NCI-H1694 treated with DMSO at 0.1 percent for 48 hours (cell line): ENCODE results near the gene CLEC4G.

Experiments
- DNase-seq: peaks from one replicate; lab custom pipeline; 2025; lab: John Stamatoyannopoulos, UW

The CLEC4G gene

DNA sequence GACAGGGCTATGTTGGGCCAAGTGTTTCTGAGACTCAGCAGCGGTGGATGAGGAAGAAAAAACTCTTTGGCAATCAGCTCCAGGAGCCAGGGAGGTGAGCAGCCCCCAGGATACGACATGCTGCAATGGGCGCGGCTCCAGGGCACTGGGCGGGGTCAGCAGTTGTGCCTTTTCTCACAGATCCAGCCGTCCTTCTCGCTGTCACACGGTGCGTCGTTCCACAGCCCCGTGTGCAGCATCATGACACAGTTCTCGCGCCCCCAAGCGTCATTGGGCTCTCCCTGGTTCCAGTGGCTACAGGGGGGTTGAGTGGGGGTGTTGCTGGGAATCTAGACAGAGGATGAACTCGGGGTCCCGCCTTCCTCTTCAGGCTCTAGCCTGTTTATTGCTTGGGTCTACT, 2.7 kb downstream of the CLEC4G start:
- DNase-seq: no peak

- no peak for DNase-seq
Observed at GRCh38 chr19:7725791-7726190, 6.1 kb downstream of the CLEC4G start.

GRCh38 chr19:7722231-7722651, 9.7 kb downstream of the CLEC4G start:
- DNase-seq: no peak

GRCh38 chr19:7720351-7720750, 11.6 kb downstream of the CLEC4G start:
- DNase-seq: no peak

- DNase-seq: no peak
Observed at GRCh38 chr19:7718668-7719067, 13.2 kb downstream of the CLEC4G start.

- DNase-seq: no peak
Observed at GRCh38 chr19:7716762-7717161, 15.1 kb downstream of the CLEC4G start.

DNA sequence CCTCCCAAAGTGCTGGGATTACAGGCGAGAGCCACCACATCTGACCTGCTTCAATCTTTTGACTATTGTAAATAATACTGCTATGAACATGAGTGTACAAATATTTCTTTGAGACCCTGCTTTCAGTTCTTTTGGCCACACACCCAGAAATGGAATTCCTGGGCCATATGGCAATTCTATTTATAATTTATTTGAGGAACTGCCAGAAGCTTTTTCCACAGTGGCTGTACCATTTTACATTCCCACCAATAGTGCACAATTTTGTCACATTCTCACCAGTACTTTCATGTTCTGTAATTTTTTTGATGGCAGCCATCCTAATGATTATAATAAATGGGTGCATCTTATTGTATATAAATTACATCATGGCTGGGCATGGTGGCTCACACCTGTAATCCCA, 16.2 kb downstream of the CLEC4G start:
- DNase-seq: no peak

GRCh38 chr19:7710616-7711015, 21.3 kb downstream of the CLEC4G start:
- DNase-seq: no peak

DNA sequence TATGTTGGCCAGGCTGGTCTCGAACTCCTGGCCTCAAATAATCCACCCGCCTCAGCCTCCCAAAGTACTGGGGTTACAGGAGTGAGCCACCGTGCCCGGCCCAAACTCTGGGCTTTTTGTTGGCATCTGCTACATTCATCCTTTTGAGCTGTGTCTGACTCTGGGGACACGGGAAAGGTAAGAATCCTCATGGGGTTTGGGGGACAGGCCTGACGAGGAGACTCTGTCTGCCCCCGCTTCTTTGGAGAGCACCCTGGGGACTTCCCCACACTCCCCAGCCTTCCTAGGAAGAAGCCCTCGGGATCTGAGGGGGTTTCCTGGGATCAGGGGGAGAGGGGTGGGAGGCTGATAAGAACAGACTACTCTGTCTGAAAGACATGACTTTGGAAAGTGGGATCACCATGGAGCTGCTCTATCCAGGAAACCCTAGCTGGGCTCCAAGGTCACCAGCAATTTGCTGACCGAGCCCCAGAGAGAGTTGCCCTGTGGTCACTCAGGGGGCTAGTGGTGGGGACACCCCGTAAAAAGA, 21.9 kb downstream of the CLEC4G start:
- no peak for DNase-seq

GRCh38 chr19:7706955-7707456, 24.9 kb downstream of the CLEC4G start:
- DNase-seq: no peak

DNA sequence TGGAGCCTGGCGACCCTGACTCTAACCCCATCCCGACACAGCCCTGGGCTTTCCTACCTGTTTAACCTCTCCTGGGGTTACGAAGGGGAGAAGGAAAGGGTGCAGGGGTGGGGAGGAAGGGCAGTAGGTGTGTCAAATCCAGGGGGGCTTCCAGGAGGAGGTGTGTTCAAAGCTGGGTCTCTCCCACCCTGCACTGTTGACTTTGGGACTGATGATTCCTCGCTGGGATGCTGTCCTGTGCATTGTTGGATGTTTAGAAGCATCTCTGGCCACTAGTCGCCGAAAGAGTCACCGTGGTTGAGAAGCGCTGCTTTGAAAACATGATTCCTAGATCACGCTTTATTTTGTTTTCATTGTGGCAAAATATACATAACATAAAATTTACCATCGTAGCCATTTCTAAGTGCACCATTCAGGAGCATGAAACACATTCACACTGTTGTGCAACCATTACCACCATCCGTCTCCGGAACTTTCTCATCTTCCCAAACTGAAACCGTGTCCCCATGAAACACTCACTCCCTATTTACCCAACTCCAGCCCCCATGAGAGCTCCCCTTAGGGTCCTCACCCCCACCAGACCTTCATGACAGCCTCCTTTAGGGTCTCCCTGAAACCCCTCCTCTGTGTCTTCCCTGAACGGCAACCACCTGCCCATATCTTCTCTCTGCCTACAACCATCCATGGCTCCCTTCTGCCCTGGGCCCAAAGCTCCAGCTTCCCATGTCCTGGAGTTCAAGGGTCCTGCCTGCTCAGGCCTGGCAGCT, 25.5 kb downstream of the CLEC4G start:
- no peak for DNase-seq

- no peak for DNase-seq
Observed at GRCh38 chr19:7705387-7706187, 26.3 kb downstream of the CLEC4G start.

GRCh38 chr19:7704280-7705060, 27.4 kb downstream of the CLEC4G start:
- DNase-seq: no peak

- DNase-seq: no peak
Observed at GRCh38 chr19:7703332-7703731, 28.6 kb downstream of the CLEC4G start.

DNA sequence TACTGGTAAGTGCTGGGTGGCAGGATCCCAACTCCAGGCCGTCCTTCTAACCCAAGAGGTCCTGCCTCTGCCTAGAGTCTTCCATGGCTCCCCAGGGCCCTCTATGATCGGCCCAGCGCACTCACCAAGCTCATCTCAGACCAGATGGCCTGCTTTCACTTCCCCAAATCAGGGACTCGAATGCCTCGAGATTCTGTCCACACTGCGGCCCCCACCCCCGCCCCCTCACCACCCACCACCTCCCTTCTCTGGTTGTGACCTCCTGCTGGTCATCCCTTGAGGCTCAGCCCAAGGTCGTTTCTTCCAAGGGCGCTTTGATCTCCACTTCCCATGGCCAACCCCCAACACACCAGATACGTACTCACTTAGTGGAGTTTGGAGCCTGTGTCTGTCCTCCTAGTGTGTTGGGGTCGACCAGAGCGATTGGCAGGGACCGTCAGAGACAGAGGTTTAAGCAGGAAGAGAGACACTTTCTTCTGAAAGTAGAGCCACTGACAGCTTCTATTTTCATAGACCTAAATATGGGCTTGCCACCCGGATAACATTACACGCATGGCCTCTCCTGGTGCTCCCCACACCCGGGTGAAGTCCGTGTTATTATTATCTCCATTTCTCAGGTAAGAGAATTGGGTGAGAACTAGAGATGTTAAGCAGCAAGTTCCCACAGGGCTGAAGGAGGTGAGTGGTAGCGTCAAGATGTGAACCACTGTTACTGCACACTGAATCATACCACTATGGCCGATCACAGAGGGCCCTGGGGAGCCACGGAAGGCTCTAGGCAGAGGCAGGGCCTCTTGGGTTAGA, 30.1 kb downstream of the CLEC4G start, which contains the start of gene FCER2:
FCER2 (minus strand) TSS at position 478 of the 804 bp plus-strand sequence. CDS start 2,371 bp downstream, outside the sequence.
- DNase-seq: no peak

DNA sequence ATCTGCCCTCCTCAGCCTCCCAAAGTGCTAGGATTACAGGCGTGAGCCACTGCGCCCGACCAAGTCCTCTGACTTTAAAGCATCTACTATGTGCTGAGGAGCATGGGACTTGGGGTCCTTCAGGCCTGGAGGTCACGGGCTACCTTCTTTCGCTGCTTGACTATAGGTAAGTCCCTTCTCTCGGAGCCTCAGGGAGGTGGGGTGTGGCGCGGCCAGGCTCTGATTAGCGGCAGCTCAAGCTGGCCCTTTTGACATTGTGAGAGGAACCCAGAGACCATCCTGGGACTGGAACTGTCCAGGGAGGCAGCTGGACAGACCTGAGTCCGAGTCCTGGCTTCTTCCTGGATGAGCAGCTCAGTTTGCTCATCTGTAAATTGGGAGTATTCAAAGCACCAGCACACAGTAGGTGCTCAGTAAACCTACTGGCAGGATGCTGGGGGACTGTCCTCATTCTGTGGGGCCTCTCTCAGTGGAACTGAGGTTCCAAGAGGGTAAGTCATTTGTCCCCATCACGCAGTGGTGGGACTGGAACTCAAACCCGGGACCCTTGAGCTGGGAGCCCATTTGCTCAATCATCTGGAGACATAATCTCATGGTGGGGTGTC, 30.8 kb downstream of the CLEC4G start:
- DNase-seq: no peak

GRCh38 chr19:7699417-7700401, 32.2 kb downstream of the CLEC4G start:
- no peak for DNase-seq

- DNase-seq: no peak
Observed at GRCh38 chr19:7699003-7699402, 32.9 kb downstream of the CLEC4G start.

GRCh38 chr19:7698583-7698982, 33.3 kb downstream of the CLEC4G start:
- no peak for DNase-seq
